ENCODE results near the gene IGFBP4. TPM values are rescaled to one million over a fixed set of nuclear protein-coding genes. Genes with fewer than 3 reads are reported as not detected.

The IGFBP4 gene
- 1,873 to 3,199 TPM (median 3,004 TPM) in 5 replicates for total RNA-seq (2022; extraction: Qiagen RNA extraction; ENCODE audit: low read depth)

DNA sequence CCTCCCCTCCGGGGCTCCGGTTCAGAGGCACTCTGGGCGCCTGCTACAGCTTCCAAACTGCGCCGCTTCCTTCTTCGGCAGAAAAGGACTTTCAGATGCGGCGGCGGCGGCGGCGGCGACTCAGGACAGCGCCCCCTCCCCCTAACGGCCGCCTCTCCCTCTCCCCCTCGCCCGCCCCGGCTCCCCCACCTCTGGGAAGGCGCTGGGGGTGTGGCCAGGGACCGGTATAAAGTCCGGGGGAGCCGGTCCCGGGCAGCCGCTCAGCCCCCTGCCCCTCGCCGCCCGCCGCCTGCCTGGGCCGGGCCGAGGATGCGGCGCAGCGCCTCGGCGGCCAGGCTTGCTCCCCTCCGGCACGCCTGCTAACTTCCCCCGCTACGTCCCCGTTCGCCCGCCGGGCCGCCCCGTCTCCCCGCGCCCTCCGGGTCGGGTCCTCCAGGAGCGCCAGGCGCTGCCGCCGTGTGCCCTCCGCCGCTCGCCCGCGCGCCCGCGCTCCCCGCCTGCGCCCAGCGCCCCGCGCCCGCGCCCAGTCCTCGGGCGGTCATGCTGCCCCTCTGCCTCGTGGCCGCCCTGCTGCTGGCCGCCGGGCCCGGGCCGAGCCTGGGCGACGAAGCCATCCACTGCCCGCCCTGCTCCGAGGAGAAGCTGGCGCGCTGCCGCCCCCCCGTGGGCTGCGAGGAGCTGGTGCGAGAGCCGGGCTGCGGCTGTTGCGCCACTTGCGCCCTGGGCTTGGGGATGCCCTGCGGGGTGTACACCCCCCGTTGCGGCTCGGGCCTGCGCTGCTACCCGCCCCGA, at the start of gene IGFBP4:
Gene IGFBP4, plus strand, starts transcription at position 255 of the 792 bp plus-strand sequence. Its CDS starts 286 bp downstream, at position 541.

DNA sequence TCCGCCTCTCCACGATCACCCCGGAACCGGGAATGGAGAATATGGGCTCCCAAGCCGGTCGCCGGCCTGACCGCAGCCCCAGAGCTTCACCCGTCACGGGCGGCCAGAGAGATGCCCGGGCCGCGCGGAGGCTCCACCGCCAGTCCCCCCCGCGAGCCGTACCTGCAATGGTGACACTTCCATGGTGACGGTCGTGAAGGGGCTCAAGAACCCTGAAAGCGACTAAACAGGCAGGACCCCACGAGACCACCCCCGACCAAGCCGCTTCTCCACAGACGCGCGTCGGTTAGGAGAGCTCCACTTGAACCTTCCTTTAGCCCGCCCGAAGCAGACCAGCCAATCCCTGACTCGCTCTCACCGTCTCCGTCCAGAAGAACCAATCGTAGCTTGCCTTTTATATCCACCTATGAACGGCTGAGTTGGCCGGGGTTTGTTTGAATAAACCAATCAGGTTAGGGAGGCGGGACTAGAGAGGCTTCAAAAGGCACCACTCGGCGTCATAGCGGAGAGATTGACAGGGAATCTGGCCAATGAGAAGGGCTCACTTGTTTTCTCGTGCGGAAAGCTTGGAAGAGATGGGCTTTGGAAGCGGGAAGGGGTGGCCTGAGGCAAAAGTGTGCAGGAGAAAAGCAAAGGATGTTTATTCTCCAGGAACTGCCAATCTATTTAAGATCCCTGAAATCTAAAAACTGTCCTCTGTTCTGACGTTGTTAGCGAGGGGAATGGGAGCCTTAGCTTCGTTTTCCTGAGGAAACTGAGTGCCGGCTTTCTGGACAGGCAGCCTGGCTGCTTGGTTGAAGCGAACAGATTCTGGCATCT, 25.4 kb upstream of the IGFBP4 start, which contains the start of gene TOP2A:
Gene TOP2A, minus strand, starts transcription at position 288 of the 819 bp plus-strand sequence. Its CDS starts 105 bp downstream, at position 183.

DNA sequence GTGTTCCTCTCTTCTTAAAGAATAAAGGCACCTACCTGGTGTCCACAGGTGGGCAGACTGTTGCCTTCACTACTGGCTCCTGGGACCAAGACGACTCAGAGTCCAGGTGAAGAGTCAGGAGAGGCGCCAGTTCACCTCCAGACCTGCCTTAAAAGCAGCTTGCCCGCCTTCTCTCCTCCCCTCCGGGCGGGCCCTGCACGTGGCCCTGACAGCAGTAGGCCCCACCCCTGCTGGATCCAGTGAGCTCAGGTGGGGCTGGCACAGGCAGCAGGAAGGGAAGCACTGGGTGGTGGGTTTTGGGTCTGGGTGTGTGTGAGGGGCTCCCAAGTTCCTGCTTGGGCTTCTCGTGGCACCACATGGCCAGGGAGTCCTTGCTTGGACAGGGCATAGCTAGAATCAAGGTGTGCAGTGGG, 58.3 kb downstream of the IGFBP4 start, which contains the start of gene TNS4:
Gene TNS4, minus strand, starts transcription at position 125 of the 413 bp plus-strand sequence. CDS start 5,198 bp downstream, outside the sequence.

Other genes starting within 250 kb of the IGFBP4 start
- gene WIPF2, start 224.1 kb upstream of the IGFBP4 start, total RNA-seq (2022; extraction: Qiagen RNA extraction; ENCODE audit: low read depth), result 17.1 to 25.1 TPM (median 20.9 TPM) in 5 replicates
- gene CDC6, start 155.6 kb upstream of the IGFBP4 start, total RNA-seq (2022; extraction: Qiagen RNA extraction; ENCODE audit: low read depth), result 49.2 to 61.6 TPM (median 54.6 TPM) in 5 replicates
- 34.5 to 45.5 TPM (median 38.2 TPM) in 5 replicates for gene RARA, start 134.3 kb upstream of the IGFBP4 start, total RNA-seq (2022; extraction: Qiagen RNA extraction; ENCODE audit: low read depth)
- 0.73 to 1.6 TPM (median 0.88 TPM) in 5 replicates for gene GJD3, start 78.7 kb upstream of the IGFBP4 start, total RNA-seq (2022; extraction: Qiagen RNA extraction; ENCODE audit: low read depth)
- gene TOP2A, start 25.6 kb upstream of the IGFBP4 start, total RNA-seq (2022; extraction: Qiagen RNA extraction; ENCODE audit: low read depth), result 134 to 262 TPM (median 221 TPM) in 5 replicates
- gene TNS4, start 58.2 kb downstream of the IGFBP4 start, total RNA-seq (2022; extraction: Qiagen RNA extraction; ENCODE audit: low read depth), result 170 to 273 TPM (median 226 TPM) in 5 replicates
- 0.88 to 1.3 TPM (median 1.2 TPM) in 5 replicates for gene CCR7, start 122.0 kb downstream of the IGFBP4 start, total RNA-seq (2022; extraction: Qiagen RNA extraction; ENCODE audit: low read depth)
- 105 to 119 TPM (median 113 TPM) in 5 replicates for gene SMARCE1, start 204.4 kb downstream of the IGFBP4 start, total RNA-seq (2022; extraction: Qiagen RNA extraction; ENCODE audit: low read depth)
- gene KRT222, start 221.7 kb downstream of the IGFBP4 start, total RNA-seq (2022; extraction: Qiagen RNA extraction; ENCODE audit: low read depth), result 0.41 to 1.1 TPM (median 0.59 TPM) in 5 replicates